ENCODE data around the gene GRB10. TPM values are rescaled to one million over a fixed set of nuclear protein-coding genes. Genes with fewer than 3 reads are reported as not detected.

Gene GRB10
- total RNA-seq, 4 donors from 2014 or later: 37.1 to 109 (median 74.0) TPM

DNA sequence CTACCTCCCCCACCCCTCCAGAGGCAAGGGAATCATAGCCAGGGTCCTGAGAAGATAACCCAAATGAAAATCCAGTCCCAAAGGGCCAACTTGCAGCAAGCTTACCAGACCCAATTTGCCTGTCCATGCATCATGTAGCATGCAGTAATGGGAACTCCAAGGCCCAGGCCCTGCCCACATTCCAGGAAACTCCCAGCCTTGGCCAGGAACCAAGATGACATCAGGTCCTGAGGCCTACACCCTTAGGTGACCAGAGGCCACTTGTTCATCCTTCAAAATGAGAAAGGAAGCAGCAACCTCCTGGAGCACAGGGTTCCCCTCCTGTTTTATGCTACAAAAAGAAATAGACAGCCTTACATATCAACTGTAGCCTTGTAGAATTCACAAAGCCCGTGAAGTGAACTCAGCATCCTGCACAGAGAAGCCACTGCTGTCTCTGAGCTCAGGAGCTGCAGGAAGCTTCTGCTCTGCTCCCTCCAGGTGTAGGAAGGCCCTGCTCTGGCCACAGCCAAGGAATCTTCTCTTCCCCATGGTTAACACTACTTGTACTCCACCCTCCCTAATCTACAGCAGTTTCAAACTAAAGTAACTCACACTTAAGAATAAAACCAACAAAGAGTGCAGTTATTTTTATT is 30.3 kb upstream of the GRB10 start:
- TF ChIP-seq CTCF (IDR thresholded peaks at IDR 0.05; ENCODE audit: low read depth): no peak

- no peak for TF ChIP-seq CTCF (IDR thresholded peaks at IDR 0.05; ENCODE audit: low read depth)
Measured at GRCh38 chr7:50812094-50812493, 29.4 kb upstream of the GRB10 start.

GRCh38 chr7:50808282-50808888 is 25.7 kb upstream of the GRB10 start:
- TF ChIP-seq CTCF (IDR thresholded peaks at IDR 0.05; ENCODE audit: low read depth): no peak

DNA sequence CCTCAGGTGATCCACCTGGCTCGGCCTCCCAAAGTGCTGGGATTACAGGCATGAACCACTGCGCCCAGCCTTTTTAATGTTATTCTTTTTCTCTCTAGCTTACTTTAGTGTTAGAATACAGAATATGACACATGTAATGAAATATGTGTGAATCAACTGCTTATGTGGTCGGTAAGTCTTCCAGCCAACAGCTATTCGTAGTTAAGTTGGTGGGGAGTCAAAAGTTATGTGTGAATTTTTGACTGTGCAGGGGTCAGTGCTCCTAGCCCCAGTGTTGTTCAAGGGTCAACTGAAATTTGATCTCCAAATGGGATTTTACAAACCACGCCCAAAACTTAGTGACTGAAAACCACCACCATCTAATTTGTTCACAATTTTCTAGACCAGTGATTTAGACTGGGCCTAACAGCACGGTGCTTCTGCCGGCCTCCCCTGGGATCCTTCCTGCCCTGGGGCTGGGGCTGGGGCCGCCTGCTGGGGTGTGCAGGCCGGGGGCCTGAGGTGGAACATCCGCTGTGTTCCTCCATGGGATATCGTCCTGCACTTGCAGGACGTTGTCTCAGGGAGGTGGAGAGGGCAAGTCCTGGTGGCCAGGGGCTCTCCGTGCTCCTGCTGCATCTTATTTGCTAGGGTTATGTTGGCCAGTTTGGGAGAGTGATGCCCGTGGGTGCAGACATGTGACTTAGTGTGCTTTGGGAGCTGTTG is 24.5 kb upstream of the GRB10 start:
- TF ChIP-seq CTCF (IDR thresholded peaks at IDR 0.05; ENCODE audit: low read depth): no peak

DNA sequence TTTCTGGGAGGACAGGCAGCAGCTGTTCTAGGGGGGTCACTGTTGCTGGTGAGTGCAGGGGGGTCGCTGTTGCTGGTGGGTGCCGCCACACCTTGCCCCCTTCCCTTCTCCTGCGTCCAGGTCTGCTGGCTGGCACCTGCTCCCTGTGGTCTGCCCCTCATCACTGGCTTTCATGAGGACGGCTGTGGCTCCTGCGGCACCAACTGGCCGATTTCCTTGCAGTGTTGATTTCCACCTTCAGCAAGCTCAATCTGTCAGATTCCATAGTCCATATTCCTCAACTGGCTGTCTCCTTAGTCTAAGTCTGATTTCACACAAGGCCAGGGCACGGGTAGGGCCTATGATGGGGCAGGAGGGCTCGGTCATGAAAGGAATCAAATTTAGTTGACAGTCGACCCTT is 23.4 kb upstream of the GRB10 start:
- TF ChIP-seq CTCF (IDR thresholded peaks at IDR 0.05; ENCODE audit: low read depth): no peak

GRCh38 chr7:50805447-50806125 is 22.9 kb upstream of the GRB10 start:
- no peak for TF ChIP-seq CTCF (IDR thresholded peaks at IDR 0.05; ENCODE audit: low read depth)

All from subcutaneous adipose tissue (tissue), 4 donors.